Measurements from ENCODE around the gene SLC6A9. TPM values are rescaled to one million over a fixed set of nuclear protein-coding genes. Genes with fewer than 3 reads are reported as not detected.

The SLC6A9 gene
- total RNA-seq, 2 donors from 2014 or later, result 7.8 to 12.2 TPM

GRCh38 chr1:43979261-43979527 lies 52.1 kb downstream of the SLC6A9 start:
- intact Hi-C loops (cut with DNase I), result no loop called here
- DNase-seq (ENCODE audit: low spot score), result no peak

GRCh38 chr1:43978551-43979260 lies 52.6 kb downstream of the SLC6A9 start, which contains the start of gene B4GALT2:
Gene B4GALT2, plus strand, starts transcription at chr1:43979210. Its CDS starts 1,951 bp downstream, at chr1:43981161.
- intact Hi-C loops (cut with DNase I), result no loop called here
- DNase-seq (ENCODE audit: low spot score), result peak; percentile 80

GRCh38 chr1:43978264-43978550 lies 53.1 kb downstream of the SLC6A9 start:
- no peak for DNase-seq (ENCODE audit: low spot score)
- intact Hi-C loops (cut with DNase I), result no loop called here

- intact Hi-C loops (cut with DNase I), result no loop called here
- peak; percentile 68 for DNase-seq (ENCODE audit: low spot score)
These were observed 53.6 kb downstream of the SLC6A9 start for GRCh38 chr1:43977376-43978263.

- no peak for DNase-seq (ENCODE audit: low spot score)
- intact Hi-C loops (cut with DNase I), result no loop called here
These were observed 54.4 kb downstream of the SLC6A9 start for GRCh38 chr1:43976890-43977289.

GRCh38 chr1:43976045-43976444 lies 55.2 kb downstream of the SLC6A9 start:
- intact Hi-C loops (cut with DNase I), result no loop called here
- no peak for DNase-seq (ENCODE audit: low spot score)

GRCh38 chr1:43975249-43975961 lies 55.9 kb downstream of the SLC6A9 start:
- intact Hi-C loops (cut with DNase I), result no loop called here
- peak; percentile 93 for DNase-seq (ENCODE audit: low spot score)

- intact Hi-C loops (cut with DNase I), result no loop called here
- peak; percentile 99 for DNase-seq (ENCODE audit: low spot score)
These were observed 56.6 kb downstream of the SLC6A9 start, which contains the start of gene ATP6V0B for GRCh38 chr1:43974443-43975248. Gene ATP6V0B, plus strand, starts transcription at chr1:43974960. Its CDS starts 81 bp downstream, at chr1:43975041.

- intact Hi-C loops (cut with DNase I), result no loop called here
- no peak for DNase-seq (ENCODE audit: low spot score)
These were observed 57.2 kb downstream of the SLC6A9 start for GRCh38 chr1:43973981-43974442.

- peak; percentile 76 for DNase-seq (ENCODE audit: low spot score)
- intact Hi-C loops (cut with DNase I), result no loop called here
These were observed 59.8 kb downstream of the SLC6A9 start for GRCh38 chr1:43971336-43971980.

- peak; percentile 61 for DNase-seq (ENCODE audit: low spot score)
- intact Hi-C loops (cut with DNase I), result no loop called here
These were observed 60.4 kb downstream of the SLC6A9 start for GRCh38 chr1:43970911-43971310.

- no peak for DNase-seq (ENCODE audit: low spot score)
- intact Hi-C loops (cut with DNase I), result no loop called here
These were observed 60.8 kb downstream of the SLC6A9 start for GRCh38 chr1:43970502-43970901.

GRCh38 chr1:43969746-43970466 lies 61.4 kb downstream of the SLC6A9 start, which contains the start of gene DPH2:
Gene DPH2, plus strand, starts transcription at chr1:43970010. Its CDS starts 166 bp downstream, at chr1:43970176.
- intact Hi-C loops (cut with DNase I), result no loop called here
- DNase-seq (ENCODE audit: low spot score), result peak; percentile 99

- intact Hi-C loops (cut with DNase I), result no loop called here
- no peak for DNase-seq (ENCODE audit: low spot score)
These were observed 61.9 kb downstream of the SLC6A9 start for GRCh38 chr1:43969416-43969745.

GRCh38 chr1:43968348-43968948 lies 62.8 kb downstream of the SLC6A9 start:
- no peak for DNase-seq (ENCODE audit: low spot score)

GRCh38 chr1:43965316-43965715 lies 65.9 kb downstream of the SLC6A9 start:
- intact Hi-C loops (cut with DNase I), result no loop called here

More at GRCh38 chr1:43968348-43968948, 62.8 kb downstream of the SLC6A9 start:
- intact Hi-C loops (cut with DNase I), result no loop called here

GRCh38 chr1:43963890-43964289 lies 67.4 kb downstream of the SLC6A9 start:
- DNase-seq (ENCODE audit: low spot score), result no peak
- intact Hi-C loops (cut with DNase I), result no loop called here

More at GRCh38 chr1:43965316-43965715, 65.9 kb downstream of the SLC6A9 start:
- no peak for DNase-seq (ENCODE audit: low spot score)

GRCh38 chr1:43963006-43963405 lies 68.3 kb downstream of the SLC6A9 start:
- DNase-seq (ENCODE audit: low spot score), result no peak

More at GRCh38 chr1:43963006-43963405, 68.3 kb downstream of the SLC6A9 start:
- intact Hi-C loops (cut with DNase I), result no loop called here

All from posterior vena cava (tissue), 2 donors.